Measurements from ENCODE around the gene GPR55.

GRCh38 chr2:230896346-230897115 is 28.5 kb downstream of the GPR55 start:
- TF ChIP-seq EZH2phosphoT487 (IDR thresholded peaks at IDR 0.05) (no peak), CTCF (IDR thresholded peaks at IDR 0.05) (no peak)

Measured in neural progenitor cell (in vitro differentiated cells).